IPS-NIHi11 (cell line): ENCODE measurements around the gene LYSET.
"Not testable (repeated sequence)": the region's sequence is repeated elsewhere in the genome, so short reads cannot be mapped to it uniquely, and the experiment has no call there.

Experiments used
- DNase-seq: peaks from one replicate; pipeline ENCODE4 v3.0.0; 2012; ENCODE audit warnings: mixed read lengths, low spot score

Gene LYSET

GRCh38 chr14:93168610-93169009, 16.5 kb upstream of the LYSET start:
- DNase-seq = not testable (repeated sequence)

GRCh38 chr14:93169619-93170018, 15.5 kb upstream of the LYSET start:
- DNase-seq = not testable (repeated sequence)

- not testable (repeated sequence) for DNase-seq
Measured at GRCh38 chr14:93170141-93170540, 15.0 kb upstream of the LYSET start.

- no peak for DNase-seq
Measured at GRCh38 chr14:93171376-93171775, 13.7 kb upstream of the LYSET start.

GRCh38 chr14:93173943-93174395, 11.1 kb upstream of the LYSET start:
- DNase-seq = no peak

- not testable (repeated sequence) for DNase-seq
Measured at GRCh38 chr14:93174731-93175130, 10.4 kb upstream of the LYSET start.

- no peak for DNase-seq
Measured at GRCh38 chr14:93175492-93175891, 9.6 kb upstream of the LYSET start.

- DNase-seq = no peak
Measured at GRCh38 chr14:93183596-93184317, 1.4 kb upstream of the LYSET start.

GRCh38 chr14:93185349-93185720, 218 bp downstream of the LYSET start:
- DNase-seq = no peak

- no peak for DNase-seq
Measured at GRCh38 chr14:93186466-93186865, 1.3 kb downstream of the LYSET start.

- no peak for DNase-seq
Measured at GRCh38 chr14:93186956-93187355, 1.8 kb downstream of the LYSET start.

GRCh38 chr14:93195316-93195999, 10.3 kb downstream of the LYSET start:
- no peak for DNase-seq

GRCh38 chr14:93199031-93199430, 13.9 kb downstream of the LYSET start:
- DNase-seq = no peak

GRCh38 chr14:93200553-93200952, 15.4 kb downstream of the LYSET start:
- DNase-seq = no peak

- DNase-seq = no peak
Measured at GRCh38 chr14:93201155-93201704, 16.1 kb downstream of the LYSET start.

- DNase-seq = peak; percentile 96
Measured at GRCh38 chr14:93206793-93207467, 21.8 kb downstream of the LYSET start, which contains the start of the genes GON7 and UBR7. TSS of gene GON7 (minus strand) at chr14:93207065. CDS start at chr14:93207037, 28 bp downstream. TSS of gene UBR7 (plus strand) at chr14:93207256. CDS start at chr14:93207292, 36 bp downstream.

GRCh38 chr14:93207468-93208308, 22.6 kb downstream of the LYSET start:
- DNase-seq = peak; percentile 70

GRCh38 chr14:93212432-93212831, 27.3 kb downstream of the LYSET start:
- DNase-seq = no peak

GRCh38 chr14:93214598-93214997, 29.5 kb downstream of the LYSET start:
- DNase-seq = no peak

- DNase-seq = peak; percentile 59
Measured at GRCh38 chr14:93219103-93219726, 34.1 kb downstream of the LYSET start.

GRCh38 chr14:93220509-93220908, 35.4 kb downstream of the LYSET start:
- no peak for DNase-seq
